GM12875 (cell line): ENCODE data around the gene INS.

Source experiments
- H3K4me3 ChIP-seq: one replicate; pipeline ENCODE4 v1.5.1; 2011; ENCODE audit warnings: low read depth, low read length, control low read depth
- TF ChIP-seq, protein P1 (sequence below): IDR thresholded peaks from 2 replicates; pipeline ENCODE4 v1.5.1; 2011; ENCODE audit warnings: low read depth, mild to moderate bottlenecking, control low read depth, inconsistent platforms, low read length, moderate library complexity, borderline replicate concordance; ENCODE audit not compliant: insufficient read depth

INS gene

GRCh38 chr11:2207212-2207611 lies 46.2 kb upstream of the INS start:
- H3K4me3 ChIP-seq, result no peak overlapping the region
- TF ChIP-seq, protein P1, sequence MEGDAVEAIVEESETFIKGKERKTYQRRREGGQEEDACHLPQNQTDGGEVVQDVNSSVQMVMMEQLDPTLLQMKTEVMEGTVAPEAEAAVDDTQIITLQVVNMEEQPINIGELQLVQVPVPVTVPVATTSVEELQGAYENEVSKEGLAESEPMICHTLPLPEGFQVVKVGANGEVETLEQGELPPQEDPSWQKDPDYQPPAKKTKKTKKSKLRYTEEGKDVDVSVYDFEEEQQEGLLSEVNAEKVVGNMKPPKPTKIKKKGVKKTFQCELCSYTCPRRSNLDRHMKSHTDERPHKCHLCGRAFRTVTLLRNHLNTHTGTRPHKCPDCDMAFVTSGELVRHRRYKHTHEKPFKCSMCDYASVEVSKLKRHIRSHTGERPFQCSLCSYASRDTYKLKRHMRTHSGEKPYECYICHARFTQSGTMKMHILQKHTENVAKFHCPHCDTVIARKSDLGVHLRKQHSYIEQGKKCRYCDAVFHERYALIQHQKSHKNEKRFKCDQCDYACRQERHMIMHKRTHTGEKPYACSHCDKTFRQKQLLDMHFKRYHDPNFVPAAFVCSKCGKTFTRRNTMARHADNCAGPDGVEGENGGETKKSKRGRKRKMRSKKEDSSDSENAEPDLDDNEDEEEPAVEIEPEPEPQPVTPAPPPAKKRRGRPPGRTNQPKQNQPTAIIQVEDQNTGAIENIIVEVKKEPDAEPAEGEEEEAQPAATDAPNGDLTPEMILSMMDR, result no peak

DNA sequence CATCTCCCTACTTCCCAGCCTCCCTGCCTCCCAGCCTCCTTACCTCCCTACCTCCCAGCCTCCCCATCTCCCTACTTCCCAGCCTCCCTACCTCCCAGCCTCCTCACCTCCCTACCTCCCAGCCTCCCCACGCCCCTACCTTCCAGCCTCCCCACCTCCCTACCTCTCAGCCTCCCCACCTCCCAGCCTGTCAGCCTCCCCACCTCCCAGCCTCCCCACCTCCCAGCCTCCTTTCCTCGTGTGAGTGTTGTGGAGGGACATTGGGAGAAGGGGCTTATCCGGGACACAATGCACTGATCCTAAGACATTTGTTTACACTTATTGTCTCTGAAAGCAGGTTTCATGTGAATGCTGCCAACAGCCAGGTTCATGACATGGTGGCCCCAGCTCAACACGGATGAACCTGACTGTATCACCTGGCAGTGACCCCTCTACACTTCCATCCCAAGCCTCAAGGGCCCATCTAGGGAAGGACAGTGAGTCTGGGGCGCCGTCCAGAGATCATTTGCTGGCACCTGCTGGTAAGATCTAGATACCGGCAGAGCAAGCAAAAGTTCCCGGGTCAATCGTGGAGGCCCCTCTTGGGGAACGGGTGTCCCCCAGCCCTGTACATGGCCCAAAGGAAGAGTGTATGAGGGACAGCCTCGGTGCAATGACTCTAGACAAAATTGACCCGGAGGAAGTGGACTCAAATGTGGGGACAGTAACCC lies 45.1 kb upstream of the INS start:
- no peak overlapping the region for H3K4me3 ChIP-seq
- TF ChIP-seq, protein P1, result no peak

DNA sequence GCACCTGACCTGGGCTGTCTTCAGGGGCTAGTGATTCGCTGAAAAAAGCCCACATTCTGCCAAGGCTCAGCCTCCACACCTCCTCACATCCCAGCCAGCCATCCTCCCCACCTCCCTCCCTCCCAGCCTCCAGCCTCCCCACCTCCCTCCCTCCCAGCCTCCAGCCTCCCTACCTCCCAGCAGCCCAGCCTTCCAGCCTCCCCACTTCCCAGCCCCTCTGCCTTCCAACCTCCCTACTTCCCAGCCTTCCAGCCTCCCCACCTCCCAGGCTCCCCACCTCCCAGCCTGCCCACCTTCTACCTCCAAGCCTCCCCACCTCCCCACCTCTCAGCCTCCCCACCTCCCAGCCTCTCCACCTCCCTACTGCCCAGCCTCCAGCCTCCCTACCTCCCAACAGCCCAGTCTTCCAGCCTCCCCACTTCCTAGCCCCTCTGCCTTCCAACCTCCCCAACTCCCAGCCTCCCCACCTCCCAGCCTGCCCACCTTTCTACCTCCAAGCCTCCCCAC lies 44.3 kb upstream of the INS start:
- H3K4me3 ChIP-seq, result no peak overlapping the region
- TF ChIP-seq, protein P1, result no peak

DNA sequence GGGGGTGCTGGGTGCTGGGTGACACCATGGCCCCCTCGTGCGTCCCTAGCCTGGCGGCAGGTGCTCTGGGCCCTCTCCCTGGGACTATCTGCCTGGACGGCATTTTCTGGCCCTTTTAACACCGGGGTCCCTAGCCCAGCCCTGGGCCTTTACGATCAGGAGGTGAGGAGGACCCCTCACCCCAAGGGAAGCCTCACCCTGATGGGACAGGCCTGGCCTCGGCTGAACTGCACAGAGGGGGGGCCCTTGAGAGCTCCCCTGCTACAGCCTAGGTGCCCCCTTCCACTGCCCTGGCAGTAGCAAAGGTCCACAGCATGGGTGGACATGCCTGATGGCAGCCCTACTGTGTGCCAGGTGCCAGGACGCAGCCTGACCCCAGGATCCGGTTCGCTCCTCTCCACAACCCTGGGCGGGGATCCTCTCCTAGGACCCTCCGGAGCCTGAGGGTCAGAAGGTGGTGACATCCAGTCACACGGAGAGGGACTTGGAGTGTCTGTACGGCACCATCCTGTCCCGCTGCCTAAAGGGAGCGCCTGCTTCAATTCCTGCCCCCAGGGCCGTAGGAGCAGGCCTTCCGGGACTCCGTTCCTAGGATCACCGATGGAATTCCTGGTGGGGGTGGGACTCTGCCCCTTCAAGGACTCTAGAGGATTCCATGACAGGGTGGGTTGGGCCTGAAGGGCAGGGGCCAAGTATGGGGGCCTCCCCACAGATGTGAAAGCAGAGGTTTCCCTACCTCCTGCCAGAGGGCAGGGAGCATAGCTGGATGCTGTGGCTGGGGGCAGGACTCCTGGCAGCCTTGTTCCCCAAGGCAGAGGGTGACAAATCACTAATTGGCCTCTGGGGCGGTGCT lies 43.6 kb upstream of the INS start:
- H3K4me3 ChIP-seq, result no peak overlapping the region
- TF ChIP-seq, protein P1, result no peak

GRCh38 chr11:2203440-2204259 lies 42.6 kb upstream of the INS start:
- TF ChIP-seq, protein P1, result no peak
- no peak overlapping the region for H3K4me3 ChIP-seq

DNA sequence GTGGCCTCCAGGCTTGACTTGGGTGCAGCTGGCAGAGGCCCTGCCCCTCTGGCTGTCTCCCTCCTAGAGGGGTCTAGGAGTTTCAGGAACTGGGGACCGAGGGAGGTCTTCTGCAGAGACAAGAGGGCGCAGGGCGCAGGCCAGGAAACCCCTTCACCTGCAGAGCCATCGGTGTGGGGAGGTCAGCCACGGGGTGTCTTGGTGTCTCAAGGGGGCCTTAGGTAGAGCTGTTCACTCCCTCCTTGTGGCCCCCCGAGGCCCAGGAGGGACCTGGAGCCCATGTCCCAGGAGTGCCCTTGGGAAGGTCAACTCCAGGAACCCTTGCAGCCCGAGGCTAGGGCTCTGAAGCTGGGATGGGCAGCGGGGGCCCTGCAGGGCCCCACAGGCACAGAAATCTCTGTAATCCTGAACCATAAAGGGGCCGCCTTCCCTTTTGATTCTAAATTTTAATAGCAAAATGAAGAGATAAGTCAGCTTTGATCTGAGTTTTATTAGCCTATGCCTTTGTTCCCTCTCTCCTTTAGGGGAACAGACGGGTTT lies 42.0 kb upstream of the INS start:
- TF ChIP-seq, protein P1, result no peak
- no peak overlapping the region for H3K4me3 ChIP-seq
